OCI-LY7 (cell line): Measurements from ENCODE around the gene CAPSL. TPM values are rescaled to one million over a fixed set of nuclear protein-coding genes. Genes with fewer than 3 reads are reported as not detected.
A peak's percentile ranks its signal among the peaks of the same experiment; 100 is the strongest.

ENCODE experiments used
- BruUV-seq: library from RNA; stranded (reverse); fragments of 400-500 nt; replicated peaks from 2 replicates; lab custom pipeline; 2021; lab: Mats Ljungman, UMichigan
- CTCF ChIA-PET: fragments of 300-600 bp; sonication (Branson Sonifier 250); formaldehyde crosslinking; loops from one replicate; lab custom pipeline; 2022; ENCODE audit warnings: antibody characterized with exemption; ENCODE audit not compliant: unreplicated experiment; lab: Charles Lee
- POLR2A ChIA-PET: fragments of 300-600 bp; sonication (Branson Sonifier 250); formaldehyde crosslinking; loops from one replicate; lab custom pipeline; 2022; ENCODE audit warnings: antibody characterized with exemption; lab: Charles Lee
- DNase-seq: peaks from one replicate; pipeline ENCODE4 v3.0.0-alpha.2; 2015; ENCODE audit warnings: low spot score
- H2AFZ ChIP-seq: fragments of 200-600 bp; sonication (generic), shearing (Covaris generic); 2 replicates; pipeline ENCODE4 v1.6.1; 2014; ENCODE audit warnings: mild to moderate bottlenecking, antibody characterized with exemption, low read length, moderate library complexity
- H3K27ac ChIP-seq: fragments of 200-600 bp; sonication (generic); 2 replicates; pipeline ENCODE4 v1.5.1; 2014; ENCODE audit warnings: mixed run types, low read depth, mild to moderate bottlenecking, moderate library complexity, low read length, inconsistent platforms; ENCODE audit not compliant: poor library complexity, severe bottlenecking
- H3K36me3 ChIP-seq: fragments of 200-600 bp; sonication (generic); 2 replicates; pipeline ENCODE4 v1.6.1; 2014; ENCODE audit warnings: mild to moderate bottlenecking, antibody characterized with exemption, low read length, moderate library complexity, mixed read lengths; ENCODE audit not compliant: insufficient read depth
- H3K4me1 ChIP-seq: fragments of 200-600 bp; sonication (generic); 2 replicates; pipeline ENCODE4 v1.5.1; 2014; ENCODE audit warnings: mild to moderate bottlenecking, low read length; ENCODE audit not compliant: insufficient read depth, poor library complexity, severe bottlenecking
- H3K4me2 ChIP-seq: fragments of 200-600 bp; sonication (generic); 2 replicates; pipeline ENCODE4 v1.6.1; 2014; ENCODE audit warnings: mild to moderate bottlenecking, low read length
- H3K4me3 ChIP-seq: fragments of 200-600 bp; sonication (generic); 2 replicates; pipeline ENCODE4 v1.5.1; 2014; ENCODE audit warnings: mild to moderate bottlenecking, low read depth, low read length; ENCODE audit not compliant: poor library complexity, severe bottlenecking
- H3K79me2 ChIP-seq: fragments of 200-600 bp; sonication (generic); 2 replicates; pipeline ENCODE4 v1.6.1; 2016; ENCODE audit warnings: low read depth, mild to moderate bottlenecking, low read length, moderate library complexity, mixed read lengths; ENCODE audit not compliant: insufficient read depth
- H3K9me2 ChIP-seq: fragments of 200-600 bp; sonication (generic); 2 replicates; pipeline ENCODE4 v1.6.1; 2016; ENCODE audit warnings: mild to moderate bottlenecking, low read length, mixed read lengths; ENCODE audit not compliant: insufficient read depth
- H3K9me3 ChIP-seq: fragments of 200-600 bp; sonication (generic); 2 replicates; pipeline ENCODE4 v1.6.1; 2014; ENCODE audit warnings: mild to moderate bottlenecking, mixed run types, low read length, mixed read lengths
- H4K20me1 ChIP-seq: fragments of 200-600 bp; sonication (generic); 2 replicates; pipeline ENCODE4 v1.6.1; 2014; ENCODE audit warnings: mild to moderate bottlenecking, antibody characterized with exemption, low read length, moderate library complexity, mixed read lengths; ENCODE audit not compliant: insufficient read depth
- EZH2phosphoT487 ChIP-seq: fragments of 200-600 bp; sonication (generic); IDR thresholded peaks from 2 replicates; pipeline ENCODE4 v1.6.1; 2018; ENCODE audit warnings: low read depth, borderline replicate concordance, mild to moderate bottlenecking, mixed run types, antibody characterized with exemption, low read length, moderate library complexity, mixed read lengths
- intact Hi-C: fragments of 100-400 bp; cut with micrococcal nuclease; formaldehyde crosslinking; loops from one replicate; pipeline ENCODE4 v1.10.0; 2022; ENCODE audit not compliant: unreplicated experiment
- total RNA-seq, 2 experiments: library from RNA; depleted of rRNA in 1 of 2; stranded (reverse); fragments of >200 nt in 1 of 2; shearing (Covaris generic) in 1 of 2; gene quantifications; 2 replicates each; pipeline ENCODE4 v1.2.3, GENCODE V29; 2014 to 2022
- TF ChIP-seq, protein P1 (sequence below): fragments of 200-600 bp; sonication (generic); conservative IDR thresholded peaks from 2 replicates; pipeline ENCODE4 v1.5.1; 2014; ENCODE audit warnings: mild to moderate bottlenecking, antibody characterized with exemption, low read length, moderate library complexity, mixed read lengths

The CAPSL gene
- total RNA-seq, 2 experiments from 2014 or later: 4.7 TPM; not detected in 1

DNA sequence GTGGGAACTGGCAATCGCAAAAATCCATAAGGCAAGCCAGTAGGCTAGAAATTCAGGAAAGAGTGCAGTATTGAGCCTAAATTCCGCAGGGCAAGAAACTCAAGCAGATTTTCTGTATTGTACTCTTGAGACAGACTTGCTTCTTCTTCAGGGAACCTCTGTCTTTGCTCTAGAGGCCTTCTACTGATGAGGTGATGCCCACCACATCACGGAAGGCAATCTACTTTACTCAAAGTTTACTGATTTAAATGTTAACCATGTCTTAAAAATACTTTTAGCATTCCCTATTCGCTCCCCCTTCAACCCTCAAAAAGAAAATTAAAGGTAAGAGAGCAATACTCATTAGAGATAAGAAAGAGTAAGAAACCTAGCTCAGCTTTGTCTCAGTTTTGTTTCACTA, 70.4 kb downstream of the CAPSL start:
- intact Hi-C loops: no loop called here
- Histone ChIP-seq H3K9me3 (peaks cover 19% of the 10 kb centered on the region), H3K4me3 (no peak overlapping the region), H3K4me2 (no peak overlapping the region), H2AFZ (no peak overlapping the region), H3K79me2 (peaks cover 15% of the 10 kb centered on the region; the same call in 1 of the 2 replicates), H3K27ac (no peak overlapping the region), H3K4me1 (peaks cover 27% of the 10 kb centered on the region), H3K36me3 (peaks cover 100% of the 10 kb centered on the region), H4K20me1 (no peaks in the 10 kb centered on the region), H3K9me2 (no peaks in the 10 kb centered on the region)
- TF ChIP-seq, protein P1, sequence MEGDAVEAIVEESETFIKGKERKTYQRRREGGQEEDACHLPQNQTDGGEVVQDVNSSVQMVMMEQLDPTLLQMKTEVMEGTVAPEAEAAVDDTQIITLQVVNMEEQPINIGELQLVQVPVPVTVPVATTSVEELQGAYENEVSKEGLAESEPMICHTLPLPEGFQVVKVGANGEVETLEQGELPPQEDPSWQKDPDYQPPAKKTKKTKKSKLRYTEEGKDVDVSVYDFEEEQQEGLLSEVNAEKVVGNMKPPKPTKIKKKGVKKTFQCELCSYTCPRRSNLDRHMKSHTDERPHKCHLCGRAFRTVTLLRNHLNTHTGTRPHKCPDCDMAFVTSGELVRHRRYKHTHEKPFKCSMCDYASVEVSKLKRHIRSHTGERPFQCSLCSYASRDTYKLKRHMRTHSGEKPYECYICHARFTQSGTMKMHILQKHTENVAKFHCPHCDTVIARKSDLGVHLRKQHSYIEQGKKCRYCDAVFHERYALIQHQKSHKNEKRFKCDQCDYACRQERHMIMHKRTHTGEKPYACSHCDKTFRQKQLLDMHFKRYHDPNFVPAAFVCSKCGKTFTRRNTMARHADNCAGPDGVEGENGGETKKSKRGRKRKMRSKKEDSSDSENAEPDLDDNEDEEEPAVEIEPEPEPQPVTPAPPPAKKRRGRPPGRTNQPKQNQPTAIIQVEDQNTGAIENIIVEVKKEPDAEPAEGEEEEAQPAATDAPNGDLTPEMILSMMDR: no peak
- TF ChIP-seq EZH2phosphoT487: no peak
- POLR2A ChIA-PET: interaction anchor here (1.6 kb wide), 1 partner anchor 9 kb away, joined by 5 read pairs; no protein-coding TSS in a partner anchor
- CTCF ChIA-PET: no interaction called here
- no peak for DNase-seq
- BruUV-seq: no TSS peak

DNA sequence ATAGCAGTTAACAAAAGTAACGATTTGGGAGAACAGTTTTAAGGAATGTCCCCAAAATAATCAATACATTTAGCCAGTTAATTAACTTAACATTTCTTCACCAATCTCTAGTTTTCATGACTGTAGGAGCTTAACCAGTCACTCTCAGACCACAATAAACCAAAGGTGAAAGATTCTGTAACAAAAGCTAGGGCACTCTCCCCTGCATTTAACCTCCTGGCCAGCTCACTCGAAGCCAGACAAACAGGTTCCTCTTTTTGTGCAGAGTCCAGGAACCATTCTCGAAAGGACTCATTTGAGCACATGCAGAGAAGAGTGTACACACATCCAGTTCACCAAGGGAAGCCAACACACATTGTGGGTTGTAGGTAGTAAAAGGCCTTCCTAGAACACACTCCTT, 75.3 kb downstream of the CAPSL start:
- TF ChIP-seq, protein P1: no peak
- no peak for TF ChIP-seq EZH2phosphoT487
- no peak overlapping the region for H2AFZ ChIP-seq
- peaks cover 31% of the 10 kb centered on the region for H3K4me1 ChIP-seq
- CTCF ChIA-PET: no interaction called here
- intact Hi-C loops: no loop called here
- peaks cover 42% of the 10 kb centered on the region for H3K79me2 ChIP-seq
- H3K4me2 ChIP-seq: no peak overlapping the region
- no TSS peak for BruUV-seq
- H3K9me2 ChIP-seq: no peaks in the 10 kb centered on the region
- H3K27ac ChIP-seq: no peak overlapping the region
- peak; percentile 33 for DNase-seq
- H3K4me3 ChIP-seq: no peak overlapping the region
- POLR2A ChIA-PET: interaction anchor here (0.7 to 1.8 kb wide), 7 partner anchors 9 to 27 kb away, joined by 3 to 6 read pairs (median 4); no protein-coding TSS in a partner anchor
- H3K9me3 ChIP-seq: peaks cover 14% of the 10 kb centered on the region
- peaks cover 90% of the 10 kb centered on the region for H3K36me3 ChIP-seq
- no peaks in the 10 kb centered on the region for H4K20me1 ChIP-seq

DNA sequence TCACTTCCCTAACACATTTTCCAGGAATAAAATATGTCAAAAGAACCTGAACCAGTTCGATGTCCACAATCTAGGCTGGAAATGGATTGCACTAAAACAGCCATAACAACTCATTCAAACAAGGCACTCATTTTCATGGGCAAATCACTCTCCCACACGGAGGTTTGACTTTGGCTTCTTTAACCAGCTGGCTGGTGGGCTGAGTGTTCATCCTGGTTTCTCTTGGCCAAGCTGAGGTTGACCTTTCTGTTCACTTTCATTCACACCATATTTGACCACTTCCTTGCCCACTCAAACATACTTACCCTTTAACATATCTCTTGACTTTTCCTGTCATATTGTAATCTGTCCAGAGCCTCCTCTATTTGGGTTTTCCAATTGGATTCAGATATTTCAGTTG, 76.3 kb downstream of the CAPSL start:
- Histone ChIP-seq H3K27ac (no peak overlapping the region), H3K4me2 (no peak overlapping the region), H3K9me2 (no peaks in the 10 kb centered on the region), H4K20me1 (no peaks in the 10 kb centered on the region), H3K4me3 (no peak overlapping the region), H3K9me3 (peaks cover 14% of the 10 kb centered on the region), H3K36me3 (peaks cover 84% of the 10 kb centered on the region), H3K4me1 (peaks cover 27% of the 10 kb centered on the region), H3K79me2 (peaks cover 53% of the 10 kb centered on the region), H2AFZ (no peak overlapping the region)
- CTCF ChIA-PET: no interaction called here
- no peak for DNase-seq
- intact Hi-C loops: no loop called here
- POLR2A ChIA-PET: interaction anchor here (0.7 to 1.8 kb wide), 4 partner anchors 10 to 28 kb away, joined by 3 to 6 read pairs (median 4); no protein-coding TSS in a partner anchor
- TF ChIP-seq, protein P1: no peak
- no peak for TF ChIP-seq EZH2phosphoT487
- no TSS peak for BruUV-seq
